Panc1 (cell line): ENCODE measurements around the gene ARHGEF12. TPM values are rescaled to one million over a fixed set of nuclear protein-coding genes. Genes with fewer than 3 reads are reported as not detected.

Experiments
- ATAC-seq: fragments of 200-7000 bp; cut with Tn5 transposase; 2 replicates; pipeline ENCODE4 v1.9.1; 2020; ENCODE audit warnings: mild to moderate bottlenecking, moderate library complexity
- BruUV-seq: library from RNA; stranded (reverse); fragments of 400-500 nt; replicated peaks from 2 replicates; lab custom pipeline; 2021; lab: Mats Ljungman, UMichigan
- CTCF ChIA-PET: fragments of 300-600 bp; sonication (Branson Sonifier 250); formaldehyde crosslinking; loops from one replicate; lab custom pipeline; 2022; ENCODE audit warnings: antibody characterized with exemption; lab: Charles Lee
- POLR2A ChIA-PET: fragments of 300-600 bp; sonication (Branson Sonifier 250); formaldehyde crosslinking; loops from one replicate; lab custom pipeline; 2022; ENCODE audit warnings: antibody characterized with exemption; lab: Charles Lee
- DNase-seq: peaks from one replicate; pipeline ENCODE4 v3.0.0-alpha.2; 2010; ENCODE audit warnings: low read depth, low spot score
- H3K27ac ChIP-seq: 2 replicates; pipeline ENCODE4 v1.5.1; 2011; ENCODE audit warnings: mild to moderate bottlenecking, low read length, inconsistent platforms
- H3K27me3 ChIP-seq: fragments of 200-500 bp; sonication (Bioruptor generic); 2 replicates; pipeline ENCODE4 v1.6.0; 2014; ENCODE audit warnings: low read length, inconsistent platforms; ENCODE audit not compliant: control insufficient read depth, insufficient read depth
- H3K36me3 ChIP-seq: fragments of 200-500 bp; sonication (Bioruptor generic); 2 replicates; pipeline ENCODE4 v1.5.1; 2014; ENCODE audit warnings: inconsistent platforms, mild to moderate bottlenecking, low read length, moderate library complexity; ENCODE audit not compliant: control insufficient read depth, insufficient read depth
- H3K4me1 ChIP-seq: 2 replicates; pipeline ENCODE4 v1.5.1; 2011; ENCODE audit warnings: inconsistent platforms, mild to moderate bottlenecking, low read length, moderate library complexity; ENCODE audit not compliant: control insufficient read depth, insufficient read depth
- H3K4me3 ChIP-seq, 2 experiments: 2 replicates each; pipeline ENCODE4 v1.5.1; 2011 to 2012; ENCODE audit warnings: low read depth in 2 of 2, low read length in 2 of 2, mild to moderate bottlenecking in 2 of 2, inconsistent platforms in 1 of 2, moderate library complexity in 1 of 2
- H3K9me3 ChIP-seq: fragments of 200-500 bp; sonication (Bioruptor generic); 2 replicates; pipeline ENCODE4 v1.5.1; 2014; ENCODE audit warnings: low read depth, mild to moderate bottlenecking, inconsistent platforms, low read length, moderate library complexity; ENCODE audit not compliant: control insufficient read depth, insufficient read depth
- CTCF ChIP-seq: fragments of 450-650 bp; IDR thresholded peaks from 2 replicates; pipeline ENCODE4 v1.5.1; 2017; ENCODE audit warnings: mild to moderate bottlenecking
- POLR2AphosphoS5 ChIP-seq: IDR thresholded peaks from 2 replicates; pipeline ENCODE4 v1.6.1; 2012; ENCODE audit warnings: mild to moderate bottlenecking, low read depth, low read length, moderate library complexity
- REST ChIP-seq, 2 experiments: IDR thresholded peaks; 2 replicates each; pipeline ENCODE4 v1.6.1; 2011 to 2012; ENCODE audit warnings: low read depth in 2 of 2, control low read depth in 1 of 2, low read length in 1 of 2, mild to moderate bottlenecking in 1 of 2, moderate library complexity in 1 of 2; ENCODE audit not compliant: insufficient read depth in 1 of 2
- SIN3A ChIP-seq: IDR thresholded peaks from 2 replicates; pipeline ENCODE4 v1.6.1; 2012; ENCODE audit warnings: low read depth, mild to moderate bottlenecking, low read length, moderate library complexity, borderline replicate concordance; ENCODE audit not compliant: insufficient read depth
- TCF7L2 ChIP-seq: IDR thresholded peaks from 2 replicates; pipeline ENCODE4 v1.6.1; 2011; ENCODE audit warnings: mild to moderate bottlenecking, low read depth, low read length, inconsistent platforms
- in situ Hi-C: cut with HindIII; loops from 2 replicates; pipeline ENCODE4 v1.10.0; 2016; ENCODE audit warnings: low sequenced_read_pairs, low pct_unique_long_range_greater_than_20kb
- intact Hi-C: fragments of 100-400 bp; cut with micrococcal nuclease; formaldehyde crosslinking; loops from one replicate; pipeline ENCODE4 v1.10.0; 2022; ENCODE audit not compliant: unreplicated experiment
- total RNA-seq: library from RNA; stranded (reverse); gene quantifications from one replicate; pipeline ENCODE4 v1.2.1, GENCODE V29; 2021; ENCODE audit not compliant: unreplicated experiment

Gene ARHGEF12
- total RNA-seq, 1 experiment from 2014 or later: 182 TPM

- no peak for ATAC-seq
- H3K9me3 ChIP-seq: no peaks in the 10 kb centered on the region
- TF ChIP-seq REST (IDR thresholded peaks at IDR 0.05; ENCODE audit: insufficient read depth in 1 of 2, low read depth in 2 of 2, low read length in 1 of 2): no peak
- TF ChIP-seq TCF7L2: no peak
- TF ChIP-seq SIN3A: no peak
- TF ChIP-seq CTCF: no peak
- TF ChIP-seq POLR2AphosphoS5: no peak
- intact Hi-C loops (no loop called here), in situ Hi-C loops (no loop called here)
- H3K27me3 ChIP-seq: no peaks in the 10 kb centered on the region
- POLR2A ChIA-PET: no interaction called here
- CTCF ChIA-PET: interaction anchor here (1.1 kb wide), 1 partner anchor 15 kb away, joined by 7 read pairs; no protein-coding TSS in a partner anchor
- H3K4me1 ChIP-seq: peaks cover 3% of the 10 kb centered on the region; the same call in 1 of the 2 replicates
- H3K4me3 ChIP-seq: no peak overlapping the region
- no peak for DNase-seq
- H3K36me3 ChIP-seq: no peaks in the 10 kb centered on the region
- no TSS peak for BruUV-seq
- H3K27ac ChIP-seq: no peak overlapping the region
Measured at GRCh38 chr11:120527111-120527761, 191.0 kb downstream of the ARHGEF12 start.

- no peak overlapping the region for H3K27ac ChIP-seq
- POLR2A ChIA-PET: no interaction called here
- in situ Hi-C loops: no loop called here
- no peak overlapping the region for H3K4me3 ChIP-seq
- intact Hi-C loops: no loop called here
- no peaks in the 10 kb centered on the region for H3K27me3 ChIP-seq
- CTCF ChIA-PET: no interaction called here
- no peaks in the 10 kb centered on the region for H3K9me3 ChIP-seq
- H3K36me3 ChIP-seq: no peaks in the 10 kb centered on the region
- H3K4me1 ChIP-seq: peaks cover 3% of the 10 kb centered on the region; the same call in 1 of the 2 replicates
- BruUV-seq: no TSS peak
- no peak for TF ChIP-seq POLR2AphosphoS5
- TF ChIP-seq TCF7L2: no peak
- TF ChIP-seq SIN3A: no peak
- TF ChIP-seq REST (IDR thresholded peaks at IDR 0.05; ENCODE audit: insufficient read depth in 1 of 2, low read depth in 2 of 2, low read length in 1 of 2): no peak
- TF ChIP-seq CTCF: no peak
- DNase-seq: no peak
- ATAC-seq: no peak
Measured at GRCh38 chr11:120528749-120529148, 192.5 kb downstream of the ARHGEF12 start.
